Measurements from ENCODE around the gene FAM78A.
"Not testable (repeated sequence)": the region's sequence is repeated elsewhere in the genome, so short reads cannot be mapped to it uniquely, and the experiment has no call there.

The FAM78A gene

DNA sequence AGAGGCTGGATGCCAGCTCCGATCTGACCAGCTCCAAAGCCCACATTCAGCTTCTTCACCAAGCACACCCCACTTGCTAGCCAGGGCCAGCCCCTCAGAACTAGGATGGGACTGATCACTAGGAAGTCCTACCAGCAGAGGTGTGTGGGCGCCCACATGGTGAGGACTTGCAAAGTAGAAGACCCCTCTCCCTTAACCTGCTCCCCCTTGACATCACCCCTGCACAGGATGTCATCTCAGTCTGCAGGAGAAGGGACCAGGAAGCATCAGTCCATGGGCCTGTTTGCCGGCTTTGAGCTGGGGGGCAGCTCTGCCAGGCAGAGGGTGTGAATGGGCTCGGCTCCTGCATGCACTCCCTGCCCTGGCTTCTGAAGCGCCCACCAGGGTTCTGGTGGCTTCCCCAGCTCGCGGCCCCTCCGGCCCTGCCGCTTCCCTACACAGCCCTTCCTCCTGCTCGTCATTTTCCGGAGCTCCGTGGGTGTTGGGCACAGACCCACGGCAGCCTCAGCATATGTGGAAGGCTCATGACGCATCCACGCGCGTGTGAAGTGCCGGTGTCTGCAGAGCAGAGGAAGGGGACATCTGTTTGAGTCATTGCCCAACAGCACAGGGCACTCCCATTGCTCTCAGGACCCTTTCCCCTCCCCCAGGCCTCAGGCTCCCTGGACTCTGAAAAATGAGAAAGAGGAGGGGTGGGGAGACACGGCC lies 3.7 kb upstream of the FAM78A start:
- DNase-seq: no peak

DNA sequence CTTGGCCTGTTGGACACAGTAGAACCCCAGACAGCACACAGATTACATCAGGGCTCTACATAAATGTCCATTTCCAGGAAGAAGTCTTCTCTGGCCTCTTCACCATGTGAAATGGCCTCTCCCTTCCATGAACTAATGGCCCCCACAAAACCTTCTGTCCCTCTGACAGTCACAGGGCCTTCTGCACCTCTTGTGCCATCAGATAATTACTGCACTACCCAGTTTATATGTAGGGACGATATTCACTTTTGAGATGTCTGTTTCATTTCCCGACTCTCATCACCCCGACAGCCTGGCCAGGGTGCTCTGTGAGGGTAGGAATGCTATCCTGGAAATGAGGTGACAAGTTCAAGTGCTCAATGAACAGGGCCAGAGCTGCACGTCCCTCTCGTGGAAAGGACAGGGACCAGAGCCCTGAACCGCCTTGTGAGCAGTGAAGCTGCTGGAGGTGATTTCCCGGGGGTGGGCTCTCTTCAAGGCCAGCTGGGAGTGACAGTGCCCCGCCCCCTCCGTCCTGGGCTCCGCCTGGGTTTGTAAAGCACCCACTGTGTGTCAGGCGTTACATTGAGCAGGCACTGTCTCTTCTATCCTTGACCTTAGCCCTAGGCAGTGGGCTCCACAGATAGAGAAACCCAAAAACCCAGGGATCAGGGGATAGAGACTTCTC lies 3.0 kb upstream of the FAM78A start:
- DNase-seq: no peak

DNA sequence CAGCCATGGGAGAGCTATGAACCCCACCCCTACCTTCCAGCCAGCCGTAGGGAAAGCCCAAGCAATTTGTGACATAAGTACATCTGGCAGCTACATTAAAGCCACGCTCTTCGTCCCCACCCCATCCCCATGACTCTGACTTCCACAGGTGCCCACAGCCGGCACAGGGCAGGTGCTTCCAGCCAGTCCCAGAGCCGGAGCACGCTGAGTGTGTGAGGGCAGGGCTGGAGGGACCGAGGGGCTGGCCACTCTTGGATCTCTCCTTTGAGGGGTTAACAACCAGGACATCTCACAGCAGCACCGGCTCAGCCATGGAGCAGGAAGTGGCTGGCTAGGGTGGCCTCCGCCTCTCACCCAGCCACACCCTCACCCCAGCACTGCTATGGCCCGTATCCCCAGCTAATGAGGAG lies 2.4 kb upstream of the FAM78A start:
- DNase-seq: no peak

DNA sequence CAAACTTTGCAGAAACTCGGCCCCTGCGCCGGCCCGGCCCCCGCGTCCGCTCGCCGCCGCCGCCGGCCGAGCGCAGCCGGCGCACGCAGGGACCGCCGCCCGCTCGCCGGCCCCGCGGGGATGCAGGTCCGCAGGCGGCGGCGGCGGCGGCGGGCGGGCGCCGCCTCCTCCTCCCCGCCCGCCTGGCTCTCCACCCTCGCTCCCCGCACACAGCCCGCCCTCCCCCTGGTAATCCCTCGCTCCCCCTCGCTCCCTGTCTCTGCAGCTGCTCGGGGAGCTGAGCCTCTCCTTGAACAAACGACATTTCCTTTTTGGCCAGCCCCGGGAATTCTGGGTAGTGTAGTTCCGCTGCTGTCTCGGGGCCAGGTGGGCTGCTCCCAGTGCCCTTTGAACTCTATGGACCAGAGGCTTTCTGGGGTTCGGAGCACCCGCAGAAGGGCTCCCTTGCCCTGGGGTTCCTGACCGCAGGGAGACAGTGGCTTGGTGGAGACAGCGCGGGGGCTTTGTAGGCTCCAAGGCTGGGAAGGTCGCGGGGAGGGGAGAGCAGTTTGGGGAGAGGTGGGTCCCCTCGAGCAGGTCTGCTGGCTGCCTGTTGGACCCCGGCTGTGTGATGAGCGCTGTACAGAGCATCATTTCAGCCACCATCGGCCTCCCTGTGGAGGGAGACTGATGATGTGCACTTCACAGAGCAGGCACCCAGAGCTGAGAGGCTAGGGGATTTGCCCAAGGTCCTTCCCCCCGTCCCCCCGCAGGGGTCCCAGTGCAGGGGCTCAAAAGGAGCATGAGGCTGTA lies 1.8 kb upstream of the FAM78A start:
- peak; percentile 35 for DNase-seq

DNA sequence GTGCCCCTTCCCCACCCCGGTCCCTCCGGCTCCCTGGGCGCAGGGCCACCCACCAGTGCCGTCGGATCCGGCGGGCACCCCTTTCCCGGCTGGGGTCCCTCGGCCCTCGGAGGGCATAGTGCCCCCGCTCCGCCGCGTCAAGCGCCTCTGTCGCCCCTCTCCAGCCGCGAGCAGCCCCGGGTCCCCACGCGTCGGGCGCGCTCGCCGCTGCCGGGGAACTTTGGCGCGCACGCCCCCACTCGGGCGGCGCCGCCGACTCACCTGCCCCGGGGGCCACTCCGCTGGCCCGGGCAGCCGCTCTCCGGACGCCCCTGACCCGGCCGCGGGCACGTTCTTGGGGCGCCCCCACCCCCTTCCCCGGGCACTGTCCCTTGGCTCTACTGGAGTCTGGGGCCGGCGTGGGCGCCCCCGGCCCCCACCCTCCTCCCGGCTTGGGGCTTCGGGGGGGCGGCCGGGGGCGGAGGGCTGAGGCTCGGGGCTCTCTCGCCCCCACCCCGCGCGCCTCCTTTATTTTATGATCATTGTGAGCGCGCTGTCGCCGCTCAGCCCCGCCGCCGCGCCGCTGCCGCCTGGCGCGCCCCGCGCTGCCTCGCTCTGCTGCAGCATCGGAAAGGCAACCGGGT lies 1.1 kb upstream of the FAM78A start:
- DNase-seq: no peak

DNA sequence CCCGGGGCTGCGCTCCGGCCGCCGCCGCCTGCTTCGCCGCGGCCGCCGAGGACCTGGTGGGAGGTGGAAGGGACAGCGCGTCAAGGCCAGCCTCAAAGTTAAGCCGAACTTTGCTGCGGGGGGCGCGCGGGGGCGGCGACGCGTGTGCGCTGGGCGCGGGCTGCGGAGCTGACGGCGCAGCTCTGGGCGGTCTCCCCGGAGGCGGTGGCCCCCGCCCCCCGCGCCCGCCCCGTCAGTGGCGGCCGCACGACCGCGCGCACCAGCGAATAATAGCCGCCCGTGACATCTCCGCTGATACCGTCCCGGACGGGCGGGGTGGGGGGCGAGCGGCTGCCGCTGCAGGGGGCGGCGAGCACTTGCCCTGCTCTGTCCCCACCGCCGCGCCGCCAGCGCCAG lies 579 bp upstream of the FAM78A start:
- DNase-seq: no peak

DNA sequence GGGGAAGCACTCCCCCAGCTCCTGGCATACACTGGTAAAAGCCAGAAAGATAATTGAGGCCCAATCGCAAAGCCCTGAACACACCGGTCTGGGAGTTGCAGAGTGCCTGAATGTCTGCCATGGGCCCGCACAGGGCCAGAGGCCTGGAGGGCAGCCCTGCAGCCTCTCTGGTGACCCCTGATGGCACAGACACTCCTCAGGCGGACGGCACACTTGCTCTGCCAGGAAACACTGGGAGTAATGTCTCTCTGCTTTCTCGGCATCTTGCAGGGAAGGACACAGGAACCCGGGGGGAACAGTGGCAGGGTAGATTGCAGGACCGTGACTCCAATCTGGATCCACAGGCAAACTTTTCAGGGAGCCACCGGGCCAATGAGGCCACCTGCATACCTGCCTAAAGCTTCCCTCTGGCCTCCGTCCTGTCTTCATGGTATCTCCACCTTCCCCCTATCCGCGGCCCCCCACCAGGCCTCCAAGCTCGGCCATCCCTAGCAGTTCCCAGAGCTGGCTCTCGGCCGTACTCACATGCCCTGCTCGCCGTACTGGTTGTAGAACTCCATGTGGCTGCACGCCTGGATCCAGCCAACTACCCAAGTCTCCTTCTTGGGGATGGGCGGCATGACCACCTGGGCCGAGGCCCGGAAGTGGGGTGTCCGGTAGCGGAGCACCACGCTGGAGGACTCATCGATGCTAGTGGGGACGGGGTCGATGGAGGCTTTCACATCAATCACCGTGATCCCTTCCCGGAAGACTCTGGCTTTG lies 797 bp downstream of the FAM78A start:
- DNase-seq: no peak

DNA sequence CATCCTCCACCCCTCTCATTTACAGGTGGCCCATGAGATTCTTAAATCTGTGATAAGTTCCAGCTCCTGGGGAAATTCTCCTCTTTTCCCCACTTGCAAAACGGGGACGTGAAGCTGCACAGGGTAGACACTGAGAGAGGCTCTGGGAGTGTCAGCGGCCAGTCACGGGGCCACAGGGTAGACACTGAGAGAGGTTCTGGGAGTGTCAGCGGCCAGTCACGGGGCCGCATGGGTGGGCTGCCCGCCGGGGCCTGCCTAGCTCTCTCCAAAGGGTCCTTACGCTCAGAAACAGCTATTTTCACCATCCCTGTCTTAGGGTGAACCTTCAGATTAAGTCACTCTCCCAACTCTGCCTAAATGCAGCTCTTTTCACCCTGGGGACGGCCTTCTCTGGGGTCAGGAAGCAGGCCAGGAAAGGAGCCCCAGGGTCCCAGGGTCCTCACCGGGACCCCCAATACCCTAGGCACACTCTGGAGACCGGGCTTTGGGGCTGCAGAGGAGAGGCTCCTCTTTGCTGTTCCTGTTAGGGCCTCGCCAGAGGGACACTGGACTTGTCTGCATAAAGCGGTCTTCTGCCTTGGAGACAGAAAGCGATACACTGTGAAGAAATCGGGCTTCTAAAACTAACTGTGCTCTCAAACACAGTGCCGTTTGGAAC lies 1.5 kb downstream of the FAM78A start:
- DNase-seq: no peak

DNA sequence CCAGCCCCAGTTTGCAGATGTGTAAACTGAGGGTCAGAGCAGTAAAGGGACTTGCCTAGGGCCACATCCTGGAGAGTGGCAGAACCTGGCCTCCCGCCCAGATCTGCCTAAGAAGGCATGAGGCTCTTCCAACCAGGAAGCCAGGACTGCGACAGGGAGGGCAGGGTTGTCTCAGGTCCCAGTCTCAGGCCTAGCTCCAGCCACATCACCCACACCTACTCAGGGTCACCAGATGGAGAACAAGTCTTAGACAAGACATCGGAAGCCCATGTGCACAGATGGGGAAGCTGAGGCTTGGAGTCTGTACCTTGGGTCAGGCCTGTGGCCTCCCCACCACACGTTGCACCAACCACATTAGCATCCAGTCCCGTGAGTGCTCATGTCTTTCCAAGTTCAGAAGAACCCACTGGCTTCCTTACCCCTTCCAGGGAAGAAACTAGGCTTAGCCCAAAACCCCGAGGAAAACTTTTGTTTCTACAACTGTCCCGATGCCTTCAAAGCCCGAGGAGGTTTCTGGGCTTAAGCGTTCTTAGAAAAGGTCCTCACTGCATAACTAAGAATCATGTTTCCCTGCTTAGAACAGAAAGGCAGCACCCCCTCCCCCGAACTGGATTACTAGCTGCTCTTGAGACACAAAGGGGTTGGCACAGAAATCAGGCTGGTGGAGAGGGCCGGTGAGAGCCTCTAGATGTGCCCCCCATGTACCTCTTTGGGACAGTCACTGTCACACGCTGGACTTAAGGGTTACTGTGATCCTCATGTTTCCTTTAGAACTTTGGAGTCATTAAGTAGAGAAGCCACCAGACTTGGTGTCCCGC lies 2.2 kb downstream of the FAM78A start:
- no peak for DNase-seq

DNA sequence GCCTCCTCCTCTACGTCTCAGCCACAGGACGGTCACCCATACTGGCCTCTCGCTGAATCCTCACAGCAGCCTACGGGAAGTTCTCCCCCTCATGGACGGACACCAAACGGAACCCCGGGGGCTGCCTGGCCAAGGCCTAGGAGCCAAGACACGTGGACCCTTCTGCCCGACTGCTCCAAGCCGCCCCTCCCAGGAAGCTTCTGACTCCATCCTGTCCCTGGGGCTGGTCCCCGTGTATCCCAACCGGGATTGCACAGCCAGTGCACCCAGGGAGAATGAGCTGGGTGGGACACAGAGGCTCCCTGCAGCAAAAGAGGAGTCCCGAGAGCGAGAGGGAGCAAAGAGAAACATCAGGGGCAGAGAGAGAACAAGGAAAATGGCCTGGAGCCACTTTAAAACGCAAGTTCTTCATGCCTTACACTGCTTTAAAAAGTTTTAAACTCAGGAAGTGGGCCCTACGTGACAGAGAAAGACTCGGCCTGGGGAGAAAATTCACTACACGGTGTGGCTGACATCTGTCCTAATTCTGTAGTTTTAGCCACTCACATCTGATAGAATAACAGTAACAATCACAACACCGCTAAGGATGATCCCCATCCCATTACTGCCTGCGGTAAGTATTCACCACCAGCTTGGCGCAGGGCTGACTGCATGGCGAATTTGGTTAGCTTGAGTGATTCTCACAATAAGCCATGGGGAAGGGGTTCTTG lies 3.0 kb downstream of the FAM78A start:
- DNase-seq: no peak

DNA sequence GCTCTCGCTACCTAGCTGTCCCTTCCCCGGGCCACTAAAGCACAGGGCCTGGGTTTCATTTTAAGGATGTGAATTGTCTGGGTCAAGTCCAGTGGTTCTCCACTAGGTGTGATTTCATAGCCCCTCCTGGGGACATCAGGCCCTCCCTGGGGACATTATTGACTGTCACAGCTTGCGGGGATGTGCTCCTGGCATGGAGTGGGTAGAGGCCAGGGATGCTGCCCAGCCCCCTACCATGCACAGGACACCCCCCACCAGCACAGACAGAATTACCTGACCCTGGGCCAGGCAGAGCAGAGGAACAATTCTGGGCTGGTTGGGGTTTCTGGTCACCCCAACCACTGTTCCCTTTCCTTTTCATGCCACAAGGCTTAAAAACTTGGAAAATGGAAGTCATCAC lies 4.1 kb downstream of the FAM78A start:
- no peak for DNase-seq

DNA sequence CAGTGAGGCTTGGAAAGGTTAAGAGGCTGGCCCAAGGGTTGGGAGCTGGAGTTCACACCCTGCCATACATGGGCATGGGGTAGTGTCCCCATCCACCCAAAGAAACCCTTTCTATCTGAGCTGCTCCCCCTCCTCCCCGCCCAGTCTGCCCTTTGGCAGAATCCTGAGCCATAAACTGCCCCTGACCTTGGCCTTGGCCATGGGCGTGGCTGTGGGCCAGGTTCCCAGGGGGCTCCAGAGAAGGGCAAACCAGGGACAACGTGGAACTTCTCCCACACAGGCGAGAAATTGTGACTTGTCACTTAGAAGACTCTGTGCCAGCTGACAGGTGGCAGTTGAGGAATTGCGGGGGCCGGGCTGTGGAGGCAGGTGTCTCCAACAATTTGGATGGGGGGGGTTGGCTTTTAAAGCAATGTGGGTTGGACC lies 4.8 kb downstream of the FAM78A start:
- no peak for DNase-seq

DNA sequence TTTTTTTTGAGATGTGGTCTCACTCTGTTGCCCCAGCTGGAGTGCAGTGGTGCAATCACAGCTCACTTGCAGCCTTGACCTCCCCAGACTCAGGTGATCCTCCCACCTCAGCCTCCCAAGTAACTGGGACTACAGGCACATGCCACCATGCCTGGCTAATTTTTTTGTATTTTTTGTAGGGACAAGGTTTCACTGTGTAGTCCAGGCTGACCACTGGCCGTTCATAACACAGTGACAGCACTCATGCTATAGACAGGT lies 5.4 kb downstream of the FAM78A start:
- DNase-seq: not testable (repeated sequence)

DNA sequence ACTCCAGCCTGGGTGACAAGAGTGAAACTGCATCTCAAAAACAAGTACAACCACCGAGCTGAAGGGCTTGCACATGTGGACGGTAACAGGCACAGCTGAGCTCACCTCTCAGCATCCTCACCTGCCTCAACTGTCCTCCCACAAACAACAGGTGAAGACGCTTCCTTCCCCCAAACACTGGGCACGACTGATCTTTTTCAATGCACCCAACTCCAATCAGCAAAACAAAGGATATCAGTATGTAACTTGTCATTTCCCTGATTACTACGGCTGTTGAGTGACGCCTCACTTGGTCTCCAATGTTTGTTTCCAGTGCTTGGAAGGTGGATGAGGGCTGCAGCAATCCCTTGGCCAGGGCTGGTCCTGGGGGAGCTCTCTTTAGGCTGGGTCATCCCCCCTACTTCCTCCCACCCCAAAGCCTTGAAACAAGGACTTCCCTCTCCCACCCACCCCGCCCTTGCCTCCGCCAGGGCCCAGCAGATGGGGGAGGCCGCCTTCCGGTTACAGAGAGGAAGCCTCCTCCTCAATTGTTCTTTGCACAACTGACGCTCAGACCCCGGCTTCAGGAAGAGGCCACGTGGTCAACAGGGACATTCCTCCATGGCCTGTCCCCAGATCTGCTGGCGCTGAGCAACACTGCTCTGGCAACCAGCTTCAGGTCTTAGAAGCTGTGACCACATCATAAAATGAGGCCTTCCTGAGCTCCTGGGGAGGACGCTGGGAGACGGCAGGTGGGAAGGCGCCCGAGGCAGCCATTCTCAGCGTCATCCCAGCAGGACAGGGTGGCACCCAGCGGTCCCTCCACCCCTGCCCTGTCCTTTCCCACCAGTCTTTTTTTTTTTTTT lies 5.9 kb downstream of the FAM78A start:
- DNase-seq: no peak

DNA sequence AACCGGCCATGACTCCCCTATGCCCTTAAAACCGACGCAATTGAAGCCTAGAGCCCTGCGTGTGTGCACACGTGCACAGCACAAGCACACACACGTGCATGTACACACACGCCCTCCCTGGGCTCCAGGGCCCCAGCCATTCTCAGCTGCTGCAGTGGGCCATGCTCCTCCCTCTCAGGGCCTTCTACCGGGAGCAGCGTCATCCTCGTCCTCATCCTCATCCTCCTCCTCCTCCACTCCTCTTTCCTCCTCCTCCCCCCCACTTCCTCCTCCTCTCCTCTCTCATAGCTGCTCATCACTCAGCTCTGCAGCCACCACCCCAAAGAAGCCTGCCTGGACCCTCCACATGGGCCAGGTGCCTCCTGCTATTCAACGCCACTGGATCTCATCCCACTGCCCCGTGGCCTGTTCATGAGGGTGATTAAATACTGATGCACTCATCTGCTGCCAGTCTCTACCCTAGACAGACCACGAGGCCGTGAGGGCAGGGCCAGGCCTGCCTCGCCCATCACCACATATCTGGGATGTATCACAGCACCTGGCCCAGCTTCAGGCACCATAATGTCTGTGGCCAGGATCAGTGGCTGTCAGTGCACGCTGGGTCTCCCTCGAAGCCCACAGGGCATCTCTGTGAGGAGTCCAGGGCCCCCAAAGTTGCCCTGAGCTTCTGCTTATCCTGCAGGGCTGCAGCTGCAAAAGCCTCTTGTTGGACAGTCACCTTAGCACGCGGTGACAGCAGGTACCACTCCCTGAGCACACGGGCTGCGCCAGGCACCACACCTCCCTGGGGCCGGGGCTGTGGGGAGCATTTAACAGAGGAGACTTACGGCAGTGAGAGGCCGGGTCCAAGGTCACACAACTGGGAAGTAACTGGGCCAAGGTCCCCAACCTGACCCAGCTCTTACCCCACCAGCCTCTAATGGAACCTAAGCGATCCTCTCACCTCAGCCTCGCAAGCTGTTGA lies 9.8 kb downstream of the FAM78A start:
- no peak for DNase-seq

DNA sequence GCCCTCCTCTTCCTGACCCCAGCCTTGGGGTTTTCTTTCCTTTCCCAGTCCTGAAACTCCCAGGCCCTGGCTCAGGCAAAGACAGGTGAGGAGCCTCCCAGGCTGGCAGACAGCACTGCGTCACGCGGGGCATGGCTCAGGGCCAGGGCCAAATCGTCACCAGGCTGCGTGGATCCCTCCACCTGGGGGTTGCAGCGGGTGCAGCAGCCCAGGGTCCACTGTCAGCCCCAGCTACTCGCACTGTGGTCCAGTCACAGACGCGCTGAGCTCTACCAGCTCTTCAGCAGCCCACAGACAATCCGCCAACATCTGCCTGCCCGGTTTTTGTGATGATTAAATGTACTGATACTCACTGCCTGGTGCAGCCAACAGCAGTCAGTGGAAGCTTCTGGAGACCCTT lies 12.1 kb downstream of the FAM78A start:
- no peak for DNase-seq

DNA sequence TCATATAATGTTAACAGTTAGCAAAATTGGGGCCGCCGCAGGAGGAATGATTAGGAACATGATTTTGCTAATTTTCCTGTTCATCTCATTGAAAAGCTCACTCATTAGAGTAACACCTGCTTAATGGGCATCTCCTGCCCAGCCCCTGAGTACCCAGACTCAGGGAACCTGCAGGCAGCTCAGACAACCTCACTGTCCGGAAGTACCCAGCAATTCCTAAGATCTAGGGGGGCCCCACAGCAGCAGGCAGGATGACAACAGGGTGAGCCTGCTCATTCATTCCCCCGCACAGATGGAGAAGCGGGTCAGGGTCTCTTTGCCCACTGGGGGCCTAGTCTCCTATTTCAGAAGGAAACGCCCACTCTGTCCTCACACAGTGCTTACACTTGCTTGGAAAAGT lies 12.6 kb downstream of the FAM78A start:
- no peak for DNase-seq

DNA sequence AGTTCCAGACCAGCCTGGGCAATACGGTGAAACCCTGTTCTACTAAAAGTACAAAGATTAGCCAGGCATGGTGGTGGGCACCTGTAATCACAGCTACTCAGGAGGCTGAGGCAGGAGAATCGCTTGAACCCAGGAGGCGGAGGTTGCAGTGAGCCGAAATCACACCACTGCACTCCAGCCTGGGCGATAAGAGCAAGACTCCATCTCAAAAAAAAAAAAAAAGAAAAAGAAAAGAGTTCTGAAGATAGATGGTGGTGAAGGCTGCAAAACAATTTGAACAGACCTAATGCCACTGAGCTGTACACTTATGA lies 13.3 kb downstream of the FAM78A start:
- DNase-seq: not testable (repeated sequence)

All from NCI-H1436 treated with DMSO at 0.1 percent for 48 hours (cell line).